HepG2 (cell line): ENCODE measurements around the gene SLC35A3. TPM values are rescaled to one million over a fixed set of nuclear protein-coding genes. Genes with fewer than 3 reads are reported as not detected.

Experiments used
- ATAC-seq: fragments of 200-7000 bp; cut with Tn5 transposase; 3 replicates; pipeline ENCODE4 v1.9.1; 2020; ENCODE audit warnings: mild to moderate bottlenecking, moderate library complexity
- BruUV-seq: library from RNA; stranded (reverse); fragments of 400-500 nt; replicated peaks from 2 replicates; lab custom pipeline; 2021; lab: Mats Ljungman, UMichigan
- CTCF ChIA-PET: fragments of 300-600 bp; formaldehyde crosslinking; extraction: SDS; loops from one replicate; lab custom pipeline; 2021; ENCODE audit warnings: low total read pairs, inconsistent platforms, low intra/inter-chr PET ratio; lab: Yijun Ruan, JAX
- POLR2A ChIA-PET: fragments of 350-600 bp; sonication (Branson Sonifier 250); formaldehyde crosslinking; loops from one replicate; lab custom pipeline; 2020; ENCODE audit warnings: antibody characterized with exemption, inconsistent platforms; lab: Yijun Ruan, JAX
- DNase-seq: peaks from one replicate; pipeline ENCODE4 v3.0.0-alpha.2; 2015; ENCODE audit warnings: low spot score
- FAIRE-seq: peaks from 3 replicates; lab custom pipeline; 2011; peaks lifted over from hg19 to GRCh38; lab: Jason Lieb, UNC
- H2AFZ ChIP-seq: one replicate; pipeline ENCODE4 v1.6.1; 2011; ENCODE audit warnings: low read length, inconsistent platforms
- H3K27ac ChIP-seq: fragments of 300-600 bp; 3 replicates; pipeline ENCODE4 v1.8.0; 2011; ENCODE audit warnings: mixed run types, mild to moderate bottlenecking, mixed read lengths, low read length, inconsistent platforms; ENCODE audit not compliant: insufficient read depth; ENCODE audit errors: extremely low read length
- H3K27me3 ChIP-seq, 2 experiments: fragments of 200-600 bp in 1 of 2; 2 replicates in 1 of 2; 3 replicates in 1 of 2; pipeline versions ENCODE4 v1.6.0 to v1.8.0; 2011; ENCODE audit warnings: low read length in 2 of 2, mild to moderate bottlenecking in 2 of 2, moderate library complexity in 2 of 2, inconsistent platforms in 1 of 2; ENCODE audit not compliant: insufficient read depth in 2 of 2, control insufficient read depth in 1 of 2
- H3K36me3 ChIP-seq, 2 experiments: fragments of 200-600 bp in 1 of 2; replicated peaks in 1 of 2; 2 replicates in 1 of 2; 3 replicates in 1 of 2; pipeline versions ENCODE4 v1.5.1 to v1.8.0; 2011; ENCODE audit warnings: low read length in 2 of 2, inconsistent platforms in 1 of 2; ENCODE audit not compliant: insufficient read depth in 2 of 2, control insufficient read depth in 1 of 2
- H3K4me1 ChIP-seq: 2 replicates; pipeline ENCODE4 v1.5.1; 2012; ENCODE audit warnings: low read length, inconsistent platforms; ENCODE audit not compliant: insufficient read depth
- H3K4me2 ChIP-seq: 2 replicates; pipeline ENCODE4 v1.6.0; 2011; ENCODE audit warnings: low read depth, low read length, inconsistent platforms
- H3K4me3 ChIP-seq, 3 experiments: fragments of 200-600 bp in 1 of 3; sonication (generic), shearing (Covaris generic) in 1 of 3; replicated peaks in 1 of 3; 2 replicates each; pipeline ENCODE4 v1.5.1; 2011 to 2016; ENCODE audit warnings: low read length in 3 of 3, inconsistent platforms in 2 of 3, low read depth in 2 of 3, mild to moderate bottlenecking in 2 of 3, control low read depth in 1 of 3, mixed read lengths in 1 of 3; ENCODE audit not compliant: insufficient read depth in 1 of 3
- H3K79me2 ChIP-seq: one replicate; pipeline ENCODE4 v1.6.1; 2011; ENCODE audit warnings: low read length, inconsistent platforms; ENCODE audit not compliant: insufficient read depth
- H3K9ac ChIP-seq: 2 replicates; pipeline ENCODE4 v1.6.0; 2011; ENCODE audit warnings: mild to moderate bottlenecking, low read depth, low read length, inconsistent platforms; ENCODE audit not compliant: insufficient read depth
- H3K9me3 ChIP-seq: 2 replicates; pipeline ENCODE4 v1.5.1; 2012; ENCODE audit warnings: mild to moderate bottlenecking, low read length
- H4K20me1 ChIP-seq: 2 replicates; pipeline ENCODE4 v1.6.0; 2011; ENCODE audit warnings: inconsistent platforms, mild to moderate bottlenecking, low read length, moderate library complexity; ENCODE audit not compliant: insufficient read depth
- ASH2L ChIP-seq: fragments of 300-600, 200-600 bp; sonication (generic); IDR thresholded peaks from 2 replicates; pipeline ENCODE4 v1.7.0; 2017; ENCODE audit warnings: low read depth, mild to moderate bottlenecking, moderate library complexity, mixed read lengths, low read length; ENCODE audit not compliant: insufficient read length
- CHCHD3 ChIP-seq: sonication (generic); formaldehyde crosslinking; IDR thresholded peaks from 2 replicates; pipeline ENCODE4 v1.8.0; 2022; ENCODE audit warnings: mild to moderate bottlenecking, missing genetic modification reagents, moderate library complexity
- HMG20A ChIP-seq: IDR thresholded peaks from 2 replicates; pipeline ENCODE4 v1.6.1; 2016; ENCODE audit warnings: borderline replicate concordance
- KDM5A ChIP-seq: fragments of 200-600 bp; sonication (generic); IDR thresholded peaks from 2 replicates; pipeline ENCODE4 v1.7.0; 2018; ENCODE audit warnings: antibody characterized with exemption, mild to moderate bottlenecking, low read length, borderline replicate concordance
- MAFF ChIP-seq: IDR thresholded peaks from 2 replicates; pipeline ENCODE4 v1.6.1; 2011; ENCODE audit warnings: low read depth, low read length, improper control_type of control experiment
- MAFK ChIP-seq, 2 experiments: IDR thresholded peaks in 1 of 2; conservative IDR thresholded peaks in 1 of 2; 2 replicates each; pipeline ENCODE4 v1.6.1; 2011; ENCODE audit warnings: improper control_type of control experiment in 2 of 2, low read length in 2 of 2
- REXO4 ChIP-seq: sonication (generic); formaldehyde crosslinking; IDR thresholded peaks from 2 replicates; pipeline ENCODE4 v1.8.0; 2022; ENCODE audit warnings: missing genetic modification reagents, mild to moderate bottlenecking, borderline replicate concordance
- SIX4 ChIP-seq: sonication (generic); formaldehyde crosslinking; IDR thresholded peaks from 2 replicates; pipeline ENCODE4 v1.4.0; 2020; ENCODE audit warnings: missing genetic modification reagents
- TCF7L2 ChIP-seq: IDR thresholded peaks from 2 replicates; pipeline ENCODE4 v1.6.1; 2011; ENCODE audit warnings: mild to moderate bottlenecking, low read depth, low read length, moderate library complexity
- ZNF615 ChIP-seq: sonication (generic); formaldehyde crosslinking; IDR thresholded peaks from 2 replicates; pipeline ENCODE4 v1.5.0; 2020; ENCODE audit warnings: mild to moderate bottlenecking, missing genetic modification reagents, borderline replicate concordance
- WGBS: methylation state at CpG from one replicate; pipeline ENCODE4 v1.1.6; 2017; ENCODE audit warnings: low lambda C conversion rate; 5-methylcytosine and 5-hydroxymethylcytosine counted together
- in situ Hi-C: cut with HindIII; loops from 2 replicates; pipeline ENCODE4 v1.10.0; 2017; ENCODE audit warnings: low pct_unique_long_range_greater_than_20kb; ENCODE audit not compliant: extremely low pct_ligation_motif_present
- intact Hi-C: fragments of 100-400 bp; cut with micrococcal nuclease; formaldehyde crosslinking; loops from one replicate; pipeline ENCODE4 v1.10.0; 2022; ENCODE audit not compliant: unreplicated experiment
- polyA plus RNA-seq, 8 experiments: library from polyadenylated mRNA; depleted of rRNA in 3 of 8; stranded (reverse) in 7 of 8; unstranded in 1 of 8; fragments of >200 nt; fragmentation: Illumina TruSeq in 4 of 8; extraction: Trizol in 4 of 8; gene quantifications; 2 replicates each; pipeline versions ENCODE4 v1.2.1 to v1.2.3, GENCODE V29; 2011 to 2016; ENCODE audit warnings: low read depth in 4 of 8, missing spikeins in 1 of 8, mixed read lengths in 1 of 8; ENCODE audit not compliant: insufficient read depth in 1 of 8
- total RNA-seq, 5 experiments: library from RNA; depleted of rRNA; stranded (reverse); fragments of >200 nt; fragmentation: Illumina TruSeq; extraction: Trizol; gene quantifications; 2 replicates each; pipeline ENCODE4 v1.2.3, GENCODE V29; 2016; ENCODE audit warnings: low read depth in 1 of 5

SLC35A3 gene
- total and polyA plus RNA-seq, 2 of the 13 experiments (the other 11 are each of a cell fraction or from before 2014, with no cell fraction given), result 11.2 to 24.9 TPM

GRCh38 chr1:99950486-99950885 is 19.3 kb upstream of the SLC35A3 start (continued):
- no peak for TF ChIP-seq TCF7L2

- Histone ChIP-seq H3K4me1 (peaks cover 16% of the 10 kb centered on the region), H4K20me1 (no peaks in the 10 kb centered on the region), H3K79me2 (no peaks in the 10 kb centered on the region), H3K4me2 (no peak overlapping the region), H3K9ac (no peak overlapping the region), H3K4me3 (no peak overlapping the region), H3K9me3 (no peaks in the 10 kb centered on the region), H3K27me3 (no peaks in the 10 kb centered on the region), H3K36me3 (no peaks in the 10 kb centered on the region), H3K27ac (no peak overlapping the region), H2AFZ (no peak overlapping the region)
- no TSS peak for BruUV-seq
- POLR2A ChIA-PET, result no interaction called here
- no peak for FAIRE-seq
- intact Hi-C loops, result no loop called here
- in situ Hi-C loops, result no loop called here
- no peak for DNase-seq
- ATAC-seq, result no peak
- CTCF ChIA-PET, result no interaction called here
- WGBS, result 3% methylated on average over 1 of the region's 1 CpG
- TF ChIP-seq SIX4 (CRISPR knock-in tag), result no peak
- TF ChIP-seq MAFF, result 0 out of 2 replicates have a peak, but pooled peaks have one; percentile 16
- no peak for TF ChIP-seq REXO4 (CRISPR knock-in tag)
- TF ChIP-seq ASH2L, result no peak
- TF ChIP-seq MAFK (conservative IDR thresholded peaks at IDR 0.05 in 1 of 2, IDR thresholded peaks at IDR 0.05 in 1 of 2; ENCODE audit: low read length in 2 of 2), result peak in 1 of 2 experiments; percentile 53; a peak in 2 of 4 replicates
- TF ChIP-seq CHCHD3 (CRISPR knock-in tag), result no peak
- TF ChIP-seq HMG20A (CRISPR knock-in tag), result no peak
- no peak for TF ChIP-seq KDM5A
- no peak for TF ChIP-seq ZNF615 (CRISPR knock-in tag)
Observed at GRCh38 chr1:99952522-99952921, 17.3 kb upstream of the SLC35A3 start.
